Right atrium auricular region (tissue), 2 donors: ENCODE measurements around the gene HSPD1. TPM values are rescaled to one million over a fixed set of nuclear protein-coding genes. Genes with fewer than 3 reads are reported as not detected.
"Not testable (repeated sequence)": the region's sequence is repeated elsewhere in the genome, so short reads cannot be mapped to it uniquely, and the experiment has no call there.

Experiments
- DNase-seq: peaks from one replicate; pipeline ENCODE4 v3.0.0-alpha.2; 2019; ENCODE audit warnings: low spot score
- H3K27ac ChIP-seq, 2 donors: fragments of 200-600 bp; sonication (generic); 1 replicate in 1 of 2; 2 replicates in 1 of 2; pipeline ENCODE4 v1.5.1; 2016 to 2019
- H3K27me3 ChIP-seq, 2 donors: fragments of 200-600 bp; sonication (generic); one replicate each; pipeline versions ENCODE4 v1.5.1 to v1.6.0; 2017 to 2019
- H3K36me3 ChIP-seq: fragments of 200-600 bp; sonication (generic); one replicate; pipeline ENCODE4 v1.5.1; 2016
- H3K4me1 ChIP-seq, 2 donors: fragments of 200-600 bp; sonication (generic); one replicate each; pipeline versions ENCODE4 v1.5.1 to v1.6.0; 2017 to 2019
- H3K4me3 ChIP-seq, 2 donors: fragments of 200-600 bp; sonication (generic); 1 replicate in 1 of 2; 2 replicates in 1 of 2; pipeline ENCODE4 v1.5.1; 2017 to 2019; ENCODE audit warnings: mild to moderate bottlenecking in 1 of 2, moderate library complexity in 1 of 2
- H3K9me3 ChIP-seq, 2 donors: fragments of 200-600 bp; sonication (generic); one replicate each; pipeline ENCODE4 v1.5.1; 2019
- CTCF ChIP-seq, 2 donors: fragments of 200-600 bp; sonication (generic); IDR thresholded peaks; one replicate each; pipeline ENCODE4 v1.5.1; 2019; ENCODE audit warnings: antibody characterized with exemption in 2 of 2
- total RNA-seq, 2 donors: library from RNA; depleted of rRNA; stranded (reverse); fragments of >200 nt; gene quantifications; one replicate each; pipeline ENCODE4 v1.1.0, GENCODE V29; 2016

HSPD1 gene
- total RNA-seq, 2 donors from 2014 or later, result 70.0 to 96.0 TPM

- no peak for TF ChIP-seq CTCF (IDR thresholded peaks at IDR 0.05)
- no peaks in the 10 kb centered on the region for H3K27me3 ChIP-seq
- no peak overlapping the region for H3K4me3 ChIP-seq
- no peaks in the 10 kb centered on the region for H3K9me3 ChIP-seq
- peaks cover 53% of the 10 kb centered on the region for H3K36me3 ChIP-seq
- no peak for DNase-seq
- no peak overlapping the region for H3K27ac ChIP-seq
- H3K4me1 ChIP-seq, result peaks cover 0 to 43% of the 10 kb centered on the region in 2 donors
These were observed 2.9 kb downstream of the HSPD1 start for GRCh38 chr2:197496695-197497094.

GRCh38 chr2:197495433-197496134, 4.1 kb downstream of the HSPD1 start:
- no peak for DNase-seq
- Histone ChIP-seq H3K27me3 (no peaks in the 10 kb centered on the region), H3K36me3 (peaks cover 64% of the 10 kb centered on the region), H3K9me3 (no peaks in the 10 kb centered on the region), H3K27ac (no peak overlapping the region), H3K4me1 (peaks cover 0 to 35% of the 10 kb centered on the region in 2 donors), H3K4me3 (no peak overlapping the region)
- no peak for TF ChIP-seq CTCF (IDR thresholded peaks at IDR 0.05)

- H3K9me3 ChIP-seq, result peaks cover 0 to 6% of the 10 kb centered on the region in 2 donors
- TF ChIP-seq CTCF (IDR thresholded peaks at IDR 0.05), result no peak
- no peak for DNase-seq
- peaks cover 64% of the 10 kb centered on the region for H3K36me3 ChIP-seq
- H3K4me3 ChIP-seq, result no peak overlapping the region
- no peaks in the 10 kb centered on the region for H3K4me1 ChIP-seq
- H3K27me3 ChIP-seq, result no peaks in the 10 kb centered on the region
- H3K27ac ChIP-seq, result peak overlapping the region in 1 of 2 donors; percentile 11
These were observed 12.3 kb downstream of the HSPD1 start for GRCh38 chr2:197487385-197487784.

GRCh38 chr2:197486175-197486574, 13.5 kb downstream of the HSPD1 start:
- Histone ChIP-seq H3K9me3 (peaks cover 0 to 6% of the 10 kb centered on the region in 2 donors), H3K27ac (no peak overlapping the region), H3K4me3 (no peak overlapping the region), H3K36me3 (peaks cover 52% of the 10 kb centered on the region), H3K4me1 (no peaks in the 10 kb centered on the region), H3K27me3 (no peaks in the 10 kb centered on the region)
- TF ChIP-seq CTCF (IDR thresholded peaks at IDR 0.05), result no peak
- DNase-seq, result no peak

GRCh38 chr2:197484248-197484647, 15.4 kb downstream of the HSPD1 start:
- not testable (repeated sequence) for H3K27me3 ChIP-seq, H3K9me3 ChIP-seq, H3K4me1 ChIP-seq, DNase-seq, H3K27ac ChIP-seq, H3K4me3 ChIP-seq
- H3K36me3 ChIP-seq, result peaks cover 33% of the 10 kb centered on the region

GRCh38 chr2:197480165-197481036, 19.2 kb downstream of the HSPD1 start:
- H3K4me3 ChIP-seq, result no peak overlapping the region
- TF ChIP-seq CTCF (IDR thresholded peaks at IDR 0.05), result no peak
- H3K36me3 ChIP-seq, result peaks cover 30% of the 10 kb centered on the region
- no peaks in the 10 kb centered on the region for H3K27me3 ChIP-seq
- no peak for DNase-seq
- H3K9me3 ChIP-seq, result peaks cover 0 to 6% of the 10 kb centered on the region in 2 donors
- peaks cover 0 to 4% of the 10 kb centered on the region in 2 donors for H3K4me1 ChIP-seq
- H3K27ac ChIP-seq, result no peak overlapping the region
